ENCODE measurements around the gene PARP12. TPM values are rescaled to one million over a fixed set of nuclear protein-coding genes. Genes with fewer than 3 reads are reported as not detected.

PARP12 gene
- polyA plus RNA-seq, 2 donors: 10.2 to 13.0 TPM

DNA sequence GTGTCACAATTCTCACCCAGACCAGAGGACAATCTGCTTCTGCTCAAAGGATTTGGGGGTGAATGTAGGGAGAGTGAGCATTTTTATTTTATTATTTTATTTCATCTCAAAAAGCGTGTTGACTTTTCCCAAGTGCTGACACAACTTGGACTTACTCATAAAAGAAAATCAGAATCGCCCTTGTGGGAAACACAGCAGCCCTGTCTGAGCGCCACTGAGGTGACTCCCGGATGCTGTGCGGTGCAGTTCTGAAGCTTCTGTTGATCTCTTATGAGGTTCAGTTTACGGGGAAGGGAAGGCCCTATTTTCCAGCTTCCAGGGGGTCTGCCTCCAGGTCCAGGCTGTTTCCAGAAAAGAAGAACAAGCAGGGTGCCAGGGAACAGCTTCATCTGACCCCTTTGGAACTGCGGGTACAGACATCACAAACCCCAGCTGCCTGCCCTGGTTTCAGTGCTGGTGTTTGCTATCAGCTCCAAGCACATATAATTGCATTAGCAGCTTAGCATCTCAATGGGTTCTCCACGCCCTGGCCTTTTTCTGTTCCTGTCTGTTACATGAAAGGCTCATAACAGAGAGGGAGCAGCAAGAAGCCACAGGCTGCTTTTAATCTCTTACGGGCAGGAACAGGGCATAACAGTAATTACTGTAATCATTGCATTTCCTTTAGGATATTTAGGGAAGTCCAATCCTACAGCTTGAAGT is 52.4 kb downstream of the PARP12 start:
- Histone ChIP-seq H3K27me3 (ENCODE audit: control insufficient read depth in 1 of 2, insufficient read depth in 2 of 2, low read length in 2 of 2) (no peaks in the 10 kb centered on the region), H3K9me3 (ENCODE audit: control insufficient read depth in 2 of 2, insufficient read depth in 1 of 2, low read depth in 1 of 2, low read length in 1 of 2) (no peaks in the 10 kb centered on the region), H3K4me3 (ENCODE audit: low read depth in 1 of 2, low read length in 2 of 2) (no peak overlapping the region), H3K27ac (ENCODE audit: low read depth in 2 of 2, low read length in 1 of 2) (no peak overlapping the region), H3K36me3 (ENCODE audit: control insufficient read depth in 2 of 2, insufficient read depth in 2 of 2, low read length in 1 of 2) (no peaks in the 10 kb centered on the region), H3K4me1 (ENCODE audit: control insufficient read depth in 2 of 2, insufficient read depth in 2 of 2, low read length in 1 of 2) (peaks cover 0 to 2% of the 10 kb centered on the region in 2 donors)
- 80 to 86% methylated on average over 9 of the region's 9 CpGs for WGBS, 2 donors

- 70 to 86% methylated on average over 9 to 11 of the region's 11 CpGs for WGBS, 2 donors
- no peak overlapping the region for H3K27ac ChIP-seq (ENCODE audit: low read depth in 2 of 2, low read length in 1 of 2)
- H3K4me1 ChIP-seq (ENCODE audit: control insufficient read depth in 2 of 2, insufficient read depth in 2 of 2, low read length in 1 of 2): peaks cover 0 to 2% of the 10 kb centered on the region in 2 donors
- H3K36me3 ChIP-seq (ENCODE audit: control insufficient read depth in 2 of 2, insufficient read depth in 2 of 2, low read length in 1 of 2): no peaks in the 10 kb centered on the region
- H3K4me3 ChIP-seq (ENCODE audit: low read depth in 1 of 2, low read length in 2 of 2): no peak overlapping the region
- H3K27me3 ChIP-seq (ENCODE audit: control insufficient read depth in 1 of 2, insufficient read depth in 2 of 2, low read length in 2 of 2): no peaks in the 10 kb centered on the region
- H3K9me3 ChIP-seq (ENCODE audit: control insufficient read depth in 2 of 2, insufficient read depth in 1 of 2, low read depth in 1 of 2, low read length in 1 of 2): no peaks in the 10 kb centered on the region
Observed at GRCh38 chr7:140009735-140010134, 53.0 kb downstream of the PARP12 start.

- Histone ChIP-seq H3K4me3 (ENCODE audit: low read depth in 1 of 2, low read length in 2 of 2) (no peak overlapping the region), H3K36me3 (ENCODE audit: control insufficient read depth in 2 of 2, insufficient read depth in 2 of 2, low read length in 1 of 2) (no peaks in the 10 kb centered on the region), H3K4me1 (ENCODE audit: control insufficient read depth in 2 of 2, insufficient read depth in 2 of 2, low read length in 1 of 2) (peaks cover 0 to 2% of the 10 kb centered on the region in 2 donors), H3K27ac (ENCODE audit: low read depth in 2 of 2, low read length in 1 of 2) (no peak overlapping the region), H3K27me3 (ENCODE audit: control insufficient read depth in 1 of 2, insufficient read depth in 2 of 2, low read length in 2 of 2) (no peaks in the 10 kb centered on the region), H3K9me3 (ENCODE audit: control insufficient read depth in 2 of 2, insufficient read depth in 1 of 2, low read depth in 1 of 2, low read length in 1 of 2) (no peaks in the 10 kb centered on the region)
- WGBS, 2 donors: 71 to 90% methylated on average over 9 to 16 of the region's 16 CpGs
Observed at GRCh38 chr7:140008755-140009610, 53.8 kb downstream of the PARP12 start.

GRCh38 chr7:140007051-140007690 is 55.6 kb downstream of the PARP12 start:
- Histone ChIP-seq H3K27ac (ENCODE audit: low read depth in 2 of 2, low read length in 1 of 2) (no peak overlapping the region), H3K9me3 (ENCODE audit: control insufficient read depth in 2 of 2, insufficient read depth in 1 of 2, low read depth in 1 of 2, low read length in 1 of 2) (no peaks in the 10 kb centered on the region), H3K4me1 (ENCODE audit: control insufficient read depth in 2 of 2, insufficient read depth in 2 of 2, low read length in 1 of 2) (peaks cover 0 to 2% of the 10 kb centered on the region in 2 donors), H3K36me3 (ENCODE audit: control insufficient read depth in 2 of 2, insufficient read depth in 2 of 2, low read length in 1 of 2) (no peaks in the 10 kb centered on the region), H3K27me3 (ENCODE audit: control insufficient read depth in 1 of 2, insufficient read depth in 2 of 2, low read length in 2 of 2) (no peaks in the 10 kb centered on the region), H3K4me3 (ENCODE audit: low read depth in 1 of 2, low read length in 2 of 2) (no peak overlapping the region)
- 87 to 92% methylated on average over 11 of the region's 11 CpGs for WGBS, 2 donors

DNA sequence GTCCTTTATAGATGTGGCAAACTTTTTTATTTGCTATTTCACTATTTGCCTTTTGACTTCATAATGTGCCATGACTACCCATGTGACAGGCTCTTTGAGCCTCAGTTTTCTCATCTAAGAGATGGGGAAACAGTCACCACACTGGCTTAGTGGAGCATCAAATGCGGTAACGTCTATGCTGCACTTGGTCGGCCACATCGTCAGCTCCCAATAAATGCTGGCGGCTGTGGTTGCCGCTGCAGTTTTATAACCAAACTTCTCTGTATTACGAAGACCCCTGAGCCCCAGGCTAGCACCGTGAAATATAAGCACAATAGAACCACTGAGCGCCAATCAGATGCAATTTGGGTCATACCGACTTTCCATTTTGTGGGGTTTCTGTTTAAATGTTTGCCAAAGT is 56.2 kb downstream of the PARP12 start:
- no peaks in the 10 kb centered on the region for H3K9me3 ChIP-seq (ENCODE audit: control insufficient read depth in 2 of 2, insufficient read depth in 1 of 2, low read depth in 1 of 2, low read length in 1 of 2)
- peaks cover 0 to 2% of the 10 kb centered on the region in 2 donors for H3K4me1 ChIP-seq (ENCODE audit: control insufficient read depth in 2 of 2, insufficient read depth in 2 of 2, low read length in 1 of 2)
- no peaks in the 10 kb centered on the region for H3K27me3 ChIP-seq (ENCODE audit: control insufficient read depth in 1 of 2, insufficient read depth in 2 of 2, low read length in 2 of 2)
- H3K4me3 ChIP-seq (ENCODE audit: low read depth in 1 of 2, low read length in 2 of 2): no peak overlapping the region
- 96 to 99% methylated on average over 10 of the region's 10 CpGs for WGBS, 2 donors
- H3K36me3 ChIP-seq (ENCODE audit: control insufficient read depth in 2 of 2, insufficient read depth in 2 of 2, low read length in 1 of 2): no peaks in the 10 kb centered on the region
- H3K27ac ChIP-seq (ENCODE audit: low read depth in 2 of 2, low read length in 1 of 2): no peak overlapping the region

GRCh38 chr7:140005754-140006503 is 56.8 kb downstream of the PARP12 start:
- Histone ChIP-seq H3K27ac (ENCODE audit: low read depth in 2 of 2, low read length in 1 of 2) (no peak overlapping the region), H3K36me3 (ENCODE audit: control insufficient read depth in 2 of 2, insufficient read depth in 2 of 2, low read length in 1 of 2) (no peaks in the 10 kb centered on the region), H3K4me3 (ENCODE audit: low read depth in 1 of 2, low read length in 2 of 2) (no peak overlapping the region), H3K9me3 (ENCODE audit: control insufficient read depth in 2 of 2, insufficient read depth in 1 of 2, low read depth in 1 of 2, low read length in 1 of 2) (no peaks in the 10 kb centered on the region), H3K4me1 (ENCODE audit: control insufficient read depth in 2 of 2, insufficient read depth in 2 of 2, low read length in 1 of 2) (peaks cover 0 to 2% of the 10 kb centered on the region in 2 donors), H3K27me3 (ENCODE audit: control insufficient read depth in 1 of 2, insufficient read depth in 2 of 2, low read length in 2 of 2) (no peaks in the 10 kb centered on the region)
- WGBS, 2 donors: 53 to 60% methylated on average over 13 of the region's 13 CpGs

DNA sequence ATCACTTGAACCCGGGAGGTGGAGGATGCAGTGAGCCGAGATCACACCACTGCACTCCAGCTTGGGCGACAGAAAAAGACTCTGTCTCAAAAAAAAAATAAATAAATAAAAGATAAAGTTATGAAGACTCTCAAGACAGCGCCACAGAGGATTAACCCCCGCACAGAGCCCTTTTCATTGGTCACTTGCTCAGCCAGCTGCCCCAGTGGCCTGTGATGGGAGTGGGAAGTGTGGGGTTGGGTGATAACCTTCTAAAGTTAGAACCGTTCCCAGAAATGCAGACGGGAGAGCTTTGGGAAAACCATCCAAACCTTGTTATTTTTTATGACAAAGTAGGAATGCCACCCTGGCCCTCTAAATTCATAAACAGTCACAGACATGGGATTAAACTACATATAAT is 57.4 kb downstream of the PARP12 start:
- Histone ChIP-seq H3K36me3 (ENCODE audit: control insufficient read depth in 2 of 2, insufficient read depth in 2 of 2, low read length in 1 of 2) (no peaks in the 10 kb centered on the region), H3K4me1 (ENCODE audit: control insufficient read depth in 2 of 2, insufficient read depth in 2 of 2, low read length in 1 of 2) (peaks cover 0 to 2% of the 10 kb centered on the region in 2 donors), H3K27me3 (ENCODE audit: control insufficient read depth in 1 of 2, insufficient read depth in 2 of 2, low read length in 2 of 2) (no peaks in the 10 kb centered on the region), H3K4me3 (ENCODE audit: low read depth in 1 of 2, low read length in 2 of 2) (no peak overlapping the region), H3K27ac (ENCODE audit: low read depth in 2 of 2, low read length in 1 of 2) (no peak overlapping the region), H3K9me3 (ENCODE audit: control insufficient read depth in 2 of 2, insufficient read depth in 1 of 2, low read depth in 1 of 2, low read length in 1 of 2) (no peaks in the 10 kb centered on the region)
- 90 to 91% methylated on average over 7 of the region's 7 CpGs for WGBS, 2 donors

- Histone ChIP-seq H3K27ac (ENCODE audit: low read depth in 2 of 2, low read length in 1 of 2) (no peak overlapping the region), H3K9me3 (ENCODE audit: control insufficient read depth in 2 of 2, insufficient read depth in 1 of 2, low read depth in 1 of 2, low read length in 1 of 2) (no peaks in the 10 kb centered on the region), H3K36me3 (ENCODE audit: control insufficient read depth in 2 of 2, insufficient read depth in 2 of 2, low read length in 1 of 2) (no peaks in the 10 kb centered on the region), H3K4me3 (ENCODE audit: low read depth in 1 of 2, low read length in 2 of 2) (no peak overlapping the region), H3K4me1 (ENCODE audit: control insufficient read depth in 2 of 2, insufficient read depth in 2 of 2, low read length in 1 of 2) (peaks cover 0 to 2% of the 10 kb centered on the region in 2 donors), H3K27me3 (ENCODE audit: control insufficient read depth in 1 of 2, insufficient read depth in 2 of 2, low read length in 2 of 2) (no peaks in the 10 kb centered on the region)
- WGBS, 2 donors: 95% methylated on average over 6 of the region's 6 CpGs
Observed at GRCh38 chr7:140004672-140005071, 58.1 kb downstream of the PARP12 start.

GRCh38 chr7:140003913-140004382 is 58.8 kb downstream of the PARP12 start:
- no peak overlapping the region for H3K27ac ChIP-seq (ENCODE audit: low read depth in 2 of 2, low read length in 1 of 2)
- no peaks in the 10 kb centered on the region for H3K27me3 ChIP-seq (ENCODE audit: control insufficient read depth in 1 of 2, insufficient read depth in 2 of 2, low read length in 2 of 2)
- no peaks in the 10 kb centered on the region for H3K9me3 ChIP-seq (ENCODE audit: control insufficient read depth in 2 of 2, insufficient read depth in 1 of 2, low read depth in 1 of 2, low read length in 1 of 2)
- no peak overlapping the region for H3K4me3 ChIP-seq (ENCODE audit: low read depth in 1 of 2, low read length in 2 of 2)
- H3K36me3 ChIP-seq (ENCODE audit: control insufficient read depth in 2 of 2, insufficient read depth in 2 of 2, low read length in 1 of 2): no peaks in the 10 kb centered on the region
- WGBS, 2 donors: 60 to 61% methylated on average over 9 of the region's 9 CpGs
- peaks cover 0 to 2% of the 10 kb centered on the region in 2 donors for H3K4me1 ChIP-seq (ENCODE audit: control insufficient read depth in 2 of 2, insufficient read depth in 2 of 2, low read length in 1 of 2)
